Activated T-cell treated with anti-CD3 and anti-CD28 coated beads, Interleukin-2, amount 50 U/mL, for 72 hours (primary cell): ENCODE results near the gene RNF130. TPM values are rescaled to one million over a fixed set of nuclear protein-coding genes. Genes with fewer than 3 reads are reported as not detected.
A peak's percentile ranks its signal among the peaks of the same experiment; 100 is the strongest.
"Not testable (repeated sequence)": the region's sequence is repeated elsewhere in the genome, so short reads cannot be mapped to it uniquely, and the experiment has no call there.

Experiments
- ATAC-seq, 2 donors: fragments of 150-1000 bp; cut with Tn5 transposase; replicated peaks in 1 of 2; 2 replicates each; pipeline ENCODE4 v1.10.0; 2021; ENCODE audit warnings: moderate library complexity in 2 of 2, mild to moderate bottlenecking in 1 of 2
- DNase-seq, 2 donors: peaks; one replicate each; pipeline ENCODE4 v3.0.0; 2021 to 2022; ENCODE audit warnings: mixed read lengths in 1 of 2
- H3K27ac Mint-ChIP-seq: one replicate; pipeline ENCODE4 v1.8.0; 2022; ENCODE audit warnings: mild to moderate bottlenecking, moderate library complexity, mixed read lengths
- H3K27me3 Mint-ChIP-seq: one replicate; pipeline ENCODE4 v1.8.0; 2022; ENCODE audit warnings: low read depth, mixed read lengths
- H3K36me3 Mint-ChIP-seq, 2 donors: one replicate each; pipeline ENCODE4 v1.8.0; 2022; ENCODE audit warnings: mixed read lengths in 2 of 2, mild to moderate bottlenecking in 1 of 2; ENCODE audit not compliant: insufficient read depth in 2 of 2
- H3K4me1 Mint-ChIP-seq: one replicate; pipeline ENCODE4 v1.8.0; 2022; ENCODE audit warnings: low read depth, mixed read lengths
- H3K4me3 Mint-ChIP-seq, 2 donors: one replicate each; pipeline ENCODE4 v1.8.0; 2022; ENCODE audit warnings: mild to moderate bottlenecking in 2 of 2, mixed read lengths in 2 of 2, moderate library complexity in 2 of 2
- H3K9me3 Mint-ChIP-seq, 2 donors: one replicate each; pipeline ENCODE4 v1.8.0; 2022; ENCODE audit warnings: mixed read lengths in 2 of 2
- total RNA-seq, 2 donors: library from RNA; stranded (reverse); gene quantifications; one replicate each; pipeline ENCODE4 v1.2.3, GENCODE V29; 2022

RNF130 gene
- total RNA-seq, 2 donors from 2014 or later, result 17.7 to 23.6 TPM

GRCh38 chr5:180026734-180027458 is 44.7 kb downstream of the RNF130 start:
- Mint-ChIP-seq H3K27me3 (no peaks in the 10 kb centered on the region), H3K4me1 (no peaks in the 10 kb centered on the region), H3K27ac (no peak overlapping the region), H3K4me3 (no peak overlapping the region), H3K9me3 (no peaks in the 10 kb centered on the region), H3K36me3 (no peaks in the 10 kb centered on the region)
- ATAC-seq (no peak), DNase-seq (no peak)

GRCh38 chr5:180026320-180026719 is 45.2 kb downstream of the RNF130 start:
- no peak overlapping the region for H3K27ac Mint-ChIP-seq
- H3K9me3 Mint-ChIP-seq, result no peaks in the 10 kb centered on the region
- H3K4me1 Mint-ChIP-seq, result no peaks in the 10 kb centered on the region
- H3K4me3 Mint-ChIP-seq, result no peak overlapping the region
- peak in 1 of 2 donors; percentile 41 for ATAC-seq
- no peaks in the 10 kb centered on the region for H3K27me3 Mint-ChIP-seq
- H3K36me3 Mint-ChIP-seq, result peaks cover 0 to 2% of the 10 kb centered on the region in 2 donors
- no peak for DNase-seq

GRCh38 chr5:180021900-180022299 is 49.7 kb downstream of the RNF130 start:
- Mint-ChIP-seq H3K27ac (no peak overlapping the region), H3K4me1 (no peaks in the 10 kb centered on the region), H3K4me3 (no peak overlapping the region), H3K9me3 (peaks cover 0 to 6% of the 10 kb centered on the region in 2 donors), H3K36me3 (peaks cover 8 to 9% of the 10 kb centered on the region in 2 donors), H3K27me3 (no peaks in the 10 kb centered on the region)
- ATAC-seq (no peak), DNase-seq (no peak)

- Mint-ChIP-seq H3K9me3 (peaks cover 0 to 6% of the 10 kb centered on the region in 2 donors), H3K4me3 (no peak overlapping the region), H3K4me1 (no peaks in the 10 kb centered on the region), H3K36me3 (peaks cover 8 to 9% of the 10 kb centered on the region in 2 donors), H3K27me3 (no peaks in the 10 kb centered on the region), H3K27ac (no peak overlapping the region)
- DNase-seq (no peak), ATAC-seq (no peak)
Measured at GRCh38 chr5:180020176-180020575, 51.4 kb downstream of the RNF130 start.

- ATAC-seq (no peak), DNase-seq (no peak)
- Mint-ChIP-seq H3K9me3 (peaks cover 0 to 6% of the 10 kb centered on the region in 2 donors), H3K27me3 (no peaks in the 10 kb centered on the region), H3K4me3 (no peak overlapping the region), H3K36me3 (peaks cover 8 to 9% of the 10 kb centered on the region in 2 donors), H3K4me1 (no peaks in the 10 kb centered on the region), H3K27ac (no peak overlapping the region)
Measured at GRCh38 chr5:180018347-180019060, 53.1 kb downstream of the RNF130 start.

- not testable (repeated sequence) for H3K9me3 Mint-ChIP-seq, H3K36me3 Mint-ChIP-seq, DNase-seq, H3K27me3 Mint-ChIP-seq, H3K4me1 Mint-ChIP-seq, H3K4me3 Mint-ChIP-seq, ATAC-seq, H3K27ac Mint-ChIP-seq
Measured at GRCh38 chr5:180015523-180015922, 56.0 kb downstream of the RNF130 start.

- Mint-ChIP-seq H3K4me3 (no peak overlapping the region), H3K36me3 (peaks cover 0 to 2% of the 10 kb centered on the region in 2 donors)
Measured at GRCh38 chr5:180013678-180014077, 57.9 kb downstream of the RNF130 start.

GRCh38 chr5:180012316-180012715 is 59.2 kb downstream of the RNF130 start:
- no peak overlapping the region for H3K4me3 Mint-ChIP-seq
- no peak for DNase-seq
- H3K36me3 Mint-ChIP-seq, result no peaks in the 10 kb centered on the region
- H3K27me3 Mint-ChIP-seq, result no peaks in the 10 kb centered on the region
- no peaks in the 10 kb centered on the region for H3K9me3 Mint-ChIP-seq
- ATAC-seq, result no peak
- H3K27ac Mint-ChIP-seq, result no peak overlapping the region
- H3K4me1 Mint-ChIP-seq, result peaks cover 8% of the 10 kb centered on the region

More at GRCh38 chr5:180013678-180014077, 57.9 kb downstream of the RNF130 start:
- Mint-ChIP-seq H3K27me3 (no peaks in the 10 kb centered on the region), H3K4me1 (no peaks in the 10 kb centered on the region), H3K27ac (no peak overlapping the region), H3K9me3 (peaks cover 0 to 2% of the 10 kb centered on the region in 2 donors)
- ATAC-seq (no peak), DNase-seq (no peak)

- Mint-ChIP-seq H3K36me3 (no peaks in the 10 kb centered on the region), H3K27me3 (no peaks in the 10 kb centered on the region), H3K4me1 (peaks cover 21% of the 10 kb centered on the region), H3K27ac (no peak overlapping the region), H3K4me3 (no peak overlapping the region), H3K9me3 (no peaks in the 10 kb centered on the region)
- DNase-seq (no peak), ATAC-seq (no peak)
Measured at GRCh38 chr5:180010636-180011035, 60.9 kb downstream of the RNF130 start.

GRCh38 chr5:180009581-180009980 is 62.0 kb downstream of the RNF130 start:
- no peak overlapping the region for H3K27ac Mint-ChIP-seq
- no peak overlapping the region for H3K4me3 Mint-ChIP-seq
- peaks cover 21% of the 10 kb centered on the region for H3K4me1 Mint-ChIP-seq

GRCh38 chr5:180008433-180008832 is 63.1 kb downstream of the RNF130 start:
- H3K9me3 Mint-ChIP-seq, result no peaks in the 10 kb centered on the region
- no peaks in the 10 kb centered on the region for H3K27me3 Mint-ChIP-seq
- H3K36me3 Mint-ChIP-seq, result no peaks in the 10 kb centered on the region

More at GRCh38 chr5:180009581-180009980, 62.0 kb downstream of the RNF130 start:
- no peak for DNase-seq
- no peak for ATAC-seq
- no peaks in the 10 kb centered on the region for H3K27me3 Mint-ChIP-seq
- no peaks in the 10 kb centered on the region for H3K36me3 Mint-ChIP-seq
- no peaks in the 10 kb centered on the region for H3K9me3 Mint-ChIP-seq

GRCh38 chr5:180007582-180007981 is 64.0 kb downstream of the RNF130 start:
- no peaks in the 10 kb centered on the region for H3K9me3 Mint-ChIP-seq
- ATAC-seq (no peak), DNase-seq (no peak)
- no peaks in the 10 kb centered on the region for H3K36me3 Mint-ChIP-seq
- no peak overlapping the region for H3K4me3 Mint-ChIP-seq
- H3K27ac Mint-ChIP-seq, result no peak overlapping the region
- H3K4me1 Mint-ChIP-seq, result peaks cover 21% of the 10 kb centered on the region
- H3K27me3 Mint-ChIP-seq, result no peaks in the 10 kb centered on the region

More at GRCh38 chr5:180008433-180008832, 63.1 kb downstream of the RNF130 start:
- ATAC-seq, result no peak
- Mint-ChIP-seq H3K4me1 (peaks cover 21% of the 10 kb centered on the region), H3K4me3 (no peak overlapping the region), H3K27ac (no peak overlapping the region)
- no peak for DNase-seq

- no peaks in the 10 kb centered on the region for H3K9me3 Mint-ChIP-seq
- H3K4me3 Mint-ChIP-seq, result no peak overlapping the region
- H3K27ac Mint-ChIP-seq, result no peak overlapping the region
- ATAC-seq (no peak), DNase-seq (no peak)
- H3K27me3 Mint-ChIP-seq, result no peaks in the 10 kb centered on the region
- H3K4me1 Mint-ChIP-seq, result peaks cover 21% of the 10 kb centered on the region
- no peaks in the 10 kb centered on the region for H3K36me3 Mint-ChIP-seq
Measured at GRCh38 chr5:180006141-180006540, 65.4 kb downstream of the RNF130 start.
